COLO668 (cell line): ENCODE measurements around the gene RNASE4.
A peak's percentile ranks its signal among the peaks of the same experiment; 100 is the strongest.
"Not testable (repeated sequence)": the region's sequence is repeated elsewhere in the genome, so short reads cannot be mapped to it uniquely, and the experiment has no call there.

ENCODE experiments used
- DNase-seq: peaks from one replicate; lab custom pipeline; 2025; ENCODE audit not compliant: unreplicated experiment; lab: John Stamatoyannopoulos, UW

RNASE4 gene

DNA sequence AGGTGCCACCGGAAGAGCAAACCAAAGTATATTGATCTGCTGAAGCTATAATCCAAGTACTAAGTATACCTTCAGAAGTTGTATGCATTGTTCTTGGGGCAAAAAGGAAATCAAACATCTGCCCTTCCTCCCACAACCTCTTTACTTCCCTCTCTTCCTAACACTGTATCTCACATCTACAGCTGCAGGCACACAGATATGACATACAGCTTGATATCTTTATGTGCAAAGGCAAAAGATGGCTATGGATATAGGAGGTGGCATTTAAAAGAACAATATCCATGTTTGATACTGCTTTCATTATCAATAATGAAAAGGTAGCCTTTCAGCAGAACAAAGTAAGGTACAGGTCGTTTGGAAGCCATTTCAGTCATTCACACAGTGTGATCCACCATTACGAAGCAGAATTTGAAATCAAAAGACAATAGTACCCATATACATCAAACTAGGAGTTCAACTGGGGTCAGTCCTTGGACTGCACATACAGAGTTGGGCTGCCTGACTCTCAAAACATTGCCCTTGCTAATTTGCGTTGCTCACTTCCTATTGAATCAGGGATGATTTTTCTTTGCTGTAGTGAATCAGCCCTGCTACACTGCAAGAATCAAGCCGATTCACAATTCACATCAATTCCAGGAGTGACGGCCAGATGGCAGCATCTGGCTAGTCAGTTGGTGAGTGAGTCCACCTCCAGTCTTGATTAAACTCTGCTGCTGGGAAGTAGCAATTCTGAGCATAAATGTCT lies 13.1 kb downstream of the RNASE4 start:
- peak; percentile 25 for DNase-seq

DNA sequence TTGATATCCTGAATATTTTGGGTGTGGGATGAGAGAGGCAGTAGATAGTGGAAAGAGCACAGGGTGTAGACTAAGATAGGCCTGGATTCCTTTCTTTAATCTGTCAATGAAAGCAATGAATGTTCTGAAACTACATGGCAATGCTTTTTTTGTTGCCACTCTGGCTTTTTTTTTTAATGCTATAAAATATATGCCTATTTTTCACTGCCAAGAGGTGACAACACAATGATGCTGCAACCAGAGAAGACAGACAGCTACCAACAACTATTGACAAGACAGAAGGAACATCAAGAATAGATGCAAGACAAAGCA lies 13.6 kb downstream of the RNASE4 start:
- no peak for DNase-seq

DNA sequence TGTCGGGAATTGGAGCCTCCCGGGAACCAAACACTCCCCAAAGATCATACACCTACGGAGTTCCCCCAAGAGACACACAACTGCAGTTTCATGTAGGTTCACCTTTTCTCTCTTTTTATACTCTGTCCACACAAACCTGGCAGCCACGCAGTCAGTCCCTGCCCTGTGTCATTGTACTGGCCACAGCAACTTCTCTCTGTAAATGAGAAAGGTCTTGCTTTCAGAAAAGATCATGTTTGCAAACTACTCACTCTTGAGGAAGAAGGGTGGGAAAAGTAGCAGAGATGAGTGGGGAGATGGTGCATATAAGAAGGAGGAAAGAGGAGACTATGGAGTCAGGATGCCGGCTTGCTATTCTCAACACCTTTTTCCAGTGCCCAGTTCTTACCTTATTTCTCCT lies 14.6 kb downstream of the RNASE4 start:
- no peak for DNase-seq

DNA sequence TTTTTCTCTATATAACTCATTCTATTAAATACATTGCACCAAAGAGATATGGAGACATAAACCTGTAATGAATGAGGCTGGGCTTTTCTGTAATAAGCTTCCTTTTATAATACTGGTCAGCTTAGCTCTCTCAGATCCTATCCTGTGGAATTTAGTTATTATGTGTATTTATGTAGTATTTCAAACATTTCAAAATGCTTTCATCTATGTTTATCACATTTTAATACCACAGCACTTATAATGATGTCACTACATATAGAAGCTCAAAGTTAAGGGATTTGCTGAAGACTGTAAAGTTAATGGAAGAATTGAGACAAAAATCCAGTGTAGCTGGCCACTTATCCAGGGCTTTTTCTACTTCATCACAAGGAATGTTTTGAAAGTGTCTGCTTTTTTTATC lies 15.6 kb downstream of the RNASE4 start:
- DNase-seq = no peak

DNA sequence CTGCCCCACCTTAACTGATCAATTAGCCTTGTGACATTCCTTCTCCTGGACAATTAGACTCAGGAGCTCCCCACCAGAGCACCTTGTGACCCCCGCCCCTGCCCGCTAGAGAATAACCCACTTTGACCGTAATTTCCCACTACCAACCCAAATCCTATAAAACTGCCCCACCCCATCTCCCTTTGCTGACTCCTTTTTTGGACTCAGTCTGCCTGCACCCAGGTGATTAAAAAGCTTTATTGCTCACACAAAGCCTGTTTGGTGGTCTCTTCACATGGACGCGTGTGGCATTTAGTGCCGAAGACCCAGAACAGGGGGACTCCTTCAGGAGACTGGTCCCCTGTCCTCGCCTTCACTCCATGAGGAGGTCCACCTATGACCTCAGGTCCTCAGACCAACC lies 16.6 kb downstream of the RNASE4 start:
- not testable (repeated sequence) for DNase-seq

DNA sequence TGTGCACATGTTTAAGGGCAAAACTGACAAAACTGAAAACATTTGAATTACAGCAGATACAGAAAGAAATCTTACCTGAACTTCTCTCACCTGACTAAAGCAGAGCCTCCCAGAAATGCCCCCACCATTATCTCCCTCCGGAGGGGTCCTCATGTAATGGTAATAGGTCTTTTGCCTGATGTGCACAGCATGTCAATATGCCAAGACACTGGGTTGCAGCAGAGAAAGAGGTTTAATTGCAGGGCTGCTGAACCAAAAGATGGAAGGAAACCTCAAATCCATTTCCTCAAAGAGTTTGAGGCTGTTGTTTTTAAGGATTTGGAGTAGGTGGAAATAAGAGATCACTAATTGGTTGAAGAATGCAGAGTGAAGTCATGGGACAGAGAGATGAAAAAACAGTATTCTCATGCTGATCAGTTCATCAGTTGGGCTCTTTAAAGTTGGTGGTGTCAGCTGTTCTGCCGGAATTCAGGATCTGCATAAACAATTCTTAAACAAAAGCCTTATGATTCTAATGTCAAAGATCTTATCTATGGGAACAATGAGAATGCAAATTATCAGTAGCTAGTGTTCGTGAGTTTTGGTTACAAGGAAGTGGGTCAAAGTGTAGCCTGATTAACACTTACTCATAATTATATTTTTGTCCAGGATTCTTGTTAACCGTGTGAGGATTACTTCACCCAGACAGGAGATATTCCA lies 22.4 kb downstream of the RNASE4 start:
- DNase-seq = no peak

DNA sequence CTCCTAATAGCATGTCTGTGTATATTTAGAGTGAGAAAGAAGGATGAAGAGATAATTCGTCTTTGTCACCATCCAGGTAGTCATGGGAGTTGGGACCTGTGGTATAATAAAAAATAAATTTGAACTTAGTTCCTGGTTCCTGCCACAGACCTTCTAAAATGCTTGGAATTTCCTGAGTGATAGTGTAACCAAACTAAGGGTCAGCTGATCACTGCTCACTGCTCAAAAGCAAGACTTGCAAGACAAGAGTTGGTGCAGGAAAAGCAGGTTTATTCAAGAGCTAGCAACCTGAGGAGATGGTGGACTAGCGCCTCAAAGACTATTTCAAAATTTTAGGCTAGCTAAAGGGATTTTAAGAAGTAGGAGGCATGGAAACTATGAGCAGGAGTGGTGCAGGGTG lies 23.3 kb downstream of the RNASE4 start:
- no peak for DNase-seq

DNA sequence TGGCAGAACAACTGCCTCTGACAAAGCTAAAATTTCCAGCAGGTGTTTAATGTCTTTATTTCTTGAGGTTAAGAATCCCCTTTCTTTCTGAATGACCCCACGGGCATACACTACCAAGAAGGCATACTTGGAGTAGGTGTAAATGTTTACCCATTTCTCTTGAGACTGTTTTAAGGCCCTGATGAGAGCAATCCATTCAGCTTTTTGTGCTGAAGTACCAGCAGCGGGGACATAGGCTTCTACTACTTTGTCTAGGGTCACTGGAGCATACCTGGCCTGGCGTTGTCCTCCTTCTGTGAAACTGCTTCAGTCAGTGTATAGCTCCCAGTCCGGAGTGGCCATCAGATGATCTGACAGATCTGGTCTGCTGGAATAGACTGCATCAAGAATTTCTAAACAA lies 26.9 kb downstream of the RNASE4 start:
- no peak for DNase-seq

DNA sequence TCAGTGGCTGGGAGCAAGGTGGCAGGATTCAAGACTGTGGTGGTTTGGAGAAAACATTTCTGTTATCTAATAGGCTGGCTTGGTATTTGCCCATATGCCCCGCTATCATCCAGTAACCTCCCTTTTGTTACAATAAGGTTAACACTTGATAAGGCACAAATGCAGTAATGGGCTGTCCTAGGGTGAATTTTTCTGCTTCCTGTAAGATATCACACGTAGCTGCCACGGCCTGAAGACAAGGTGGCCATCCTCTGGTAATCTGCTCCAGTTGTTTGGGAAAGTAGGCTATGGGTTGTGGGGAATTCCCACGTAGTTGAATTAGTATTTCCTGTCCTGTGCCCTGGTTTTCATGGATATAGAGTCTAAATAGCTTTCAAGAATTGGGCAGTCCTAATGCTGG lies 27.3 kb downstream of the RNASE4 start:
- no peak for DNase-seq

DNA sequence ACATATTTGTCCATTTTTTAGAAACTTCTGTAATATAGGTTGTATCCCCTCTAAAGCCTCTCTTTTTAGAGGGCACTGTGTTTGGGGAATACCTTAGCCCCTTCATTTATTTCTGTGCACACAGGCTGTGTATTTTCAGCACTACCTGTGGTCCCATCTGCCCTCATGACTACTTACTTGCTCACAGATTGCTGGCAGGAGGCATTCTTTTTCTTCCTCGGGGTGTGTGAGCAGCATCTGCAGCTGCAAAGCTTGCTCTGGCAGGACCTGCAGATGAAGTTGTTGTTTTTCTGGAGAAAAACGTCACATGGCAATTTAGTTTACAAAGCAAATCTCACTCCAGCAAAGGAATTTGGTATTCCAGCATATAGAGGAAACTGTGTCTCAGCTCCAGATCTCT lies 28.5 kb downstream of the RNASE4 start:
- no peak for DNase-seq

DNA sequence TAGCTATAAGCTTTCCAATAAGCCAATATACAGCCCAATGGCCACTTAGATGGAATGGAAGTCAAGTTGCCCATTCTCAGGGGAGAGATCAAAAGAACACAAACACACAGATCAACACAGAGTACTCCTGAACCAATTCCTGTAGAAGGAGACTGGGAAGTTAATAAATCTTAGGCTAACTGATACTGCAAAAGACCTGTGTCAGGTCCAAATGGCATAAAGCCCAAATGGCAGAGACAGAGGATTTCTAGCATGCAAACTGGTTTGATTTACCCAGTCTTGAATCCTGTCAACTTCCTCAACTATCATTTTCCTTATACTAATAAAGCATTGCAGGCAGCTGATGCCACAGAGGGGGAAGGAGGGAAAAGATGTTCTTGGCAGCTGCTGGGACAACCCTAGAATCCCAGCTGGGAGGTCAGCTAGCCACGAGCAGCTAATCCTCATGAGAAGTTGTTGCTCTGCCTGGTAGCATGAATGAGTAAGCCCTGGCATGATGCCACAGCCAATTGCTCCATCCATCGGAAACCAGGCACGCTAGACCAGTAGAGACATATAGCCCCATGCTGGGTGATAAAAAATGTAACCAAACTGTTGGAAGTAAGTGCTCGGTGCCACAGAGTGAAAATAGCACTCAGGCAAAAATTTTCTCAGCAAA lies 30.4 kb downstream of the RNASE4 start:
- no peak for DNase-seq

DNA sequence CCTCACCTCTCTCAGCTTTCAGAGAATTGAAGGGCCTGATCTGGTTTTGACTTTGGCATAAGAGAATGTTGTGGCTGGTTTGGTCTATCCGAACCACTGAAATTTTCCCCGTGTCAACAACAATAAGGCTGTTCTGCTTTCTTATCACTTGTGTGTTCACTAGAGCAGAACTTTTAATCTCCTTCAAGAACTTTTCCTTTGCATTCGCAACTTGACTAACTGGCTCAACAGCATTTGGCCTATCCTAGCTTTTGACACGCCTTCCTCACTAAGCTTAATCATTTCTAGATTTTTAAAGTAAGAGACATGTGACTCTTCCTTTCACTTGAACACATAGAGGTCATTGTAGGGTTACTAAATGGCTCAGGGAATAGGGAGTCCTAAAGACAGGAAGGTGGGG lies 35.4 kb downstream of the RNASE4 start:
- DNase-seq = no peak

DNA sequence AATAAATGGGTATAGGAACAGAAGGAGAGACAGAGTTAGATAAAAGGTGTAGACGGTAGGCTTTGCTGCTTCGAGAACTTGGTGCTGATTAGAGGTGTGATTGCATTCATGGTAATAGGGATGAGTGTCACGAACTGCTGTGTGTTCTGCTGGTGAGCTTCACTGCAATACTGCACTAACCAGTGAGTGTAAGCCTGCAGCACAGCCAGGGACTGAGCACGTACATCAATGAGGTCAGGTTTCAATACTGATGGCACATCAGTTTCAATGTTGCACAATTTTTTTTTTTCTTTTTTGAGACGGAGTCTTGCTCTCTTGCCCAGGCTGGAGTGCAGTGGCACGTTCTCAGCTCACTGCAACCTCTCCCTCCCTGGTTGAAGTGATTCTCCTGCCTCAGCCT lies 36.4 kb downstream of the RNASE4 start:
- DNase-seq = no peak

DNA sequence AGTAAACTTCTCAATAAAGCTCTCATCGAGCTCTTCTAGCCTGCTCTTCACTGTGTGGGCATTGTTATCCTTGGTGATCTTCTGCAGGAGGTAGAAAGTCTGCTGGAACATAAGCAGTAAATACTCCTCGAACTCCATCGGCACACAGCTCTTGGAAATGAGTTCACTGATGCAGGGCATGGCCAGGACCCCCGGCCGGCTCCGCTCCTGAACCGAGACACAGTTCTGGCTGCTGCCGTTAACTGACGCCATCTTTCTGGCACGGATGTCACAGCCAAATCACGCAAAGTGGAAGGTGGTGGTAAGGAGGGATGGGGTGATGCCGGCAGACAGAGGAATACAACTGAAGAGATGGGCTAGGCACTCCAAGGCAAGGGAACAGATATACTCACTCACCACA lies 37.7 kb downstream of the RNASE4 start:
- no peak for DNase-seq

DNA sequence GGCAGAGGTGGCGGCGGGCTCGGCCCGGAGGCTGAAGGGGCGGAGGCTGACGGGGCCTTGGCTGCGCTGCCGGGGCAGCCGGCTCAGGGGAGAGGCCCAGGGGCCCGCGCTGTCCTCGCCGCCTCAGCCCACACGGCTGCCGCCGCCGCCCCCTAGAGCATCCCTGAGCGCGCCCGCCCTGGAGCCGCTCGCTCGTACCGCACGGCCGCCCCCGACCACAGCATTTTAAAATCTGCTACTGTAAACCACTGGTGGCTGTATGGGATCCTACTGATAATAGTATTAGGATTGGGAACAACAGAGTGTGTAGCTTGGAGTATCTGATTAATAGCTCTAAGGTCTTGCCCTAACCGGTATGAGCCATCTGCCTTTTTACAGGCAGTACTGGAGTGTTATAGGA lies 39.1 kb downstream of the RNASE4 start:
- no peak for DNase-seq

DNA sequence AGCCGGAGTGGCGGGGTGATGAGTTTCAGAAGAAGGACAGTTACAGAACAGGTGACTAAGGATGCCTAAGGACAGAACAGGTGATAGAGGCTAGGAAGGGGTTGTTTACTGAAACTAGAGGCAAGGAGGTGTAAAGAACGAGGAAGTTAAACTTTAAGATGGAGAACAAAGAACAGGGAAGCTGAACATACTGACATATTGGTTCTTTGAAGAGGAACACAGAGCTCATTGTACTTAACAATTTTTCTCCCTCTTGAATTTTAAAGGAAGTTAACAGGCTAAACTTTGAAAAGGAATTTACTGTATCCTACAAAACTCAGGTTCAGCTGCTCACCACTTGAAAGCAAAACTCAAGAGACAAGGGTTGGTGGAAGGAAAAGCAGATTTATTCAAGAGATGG lies 41.8 kb downstream of the RNASE4 start:
- DNase-seq = not testable (repeated sequence)

DNA sequence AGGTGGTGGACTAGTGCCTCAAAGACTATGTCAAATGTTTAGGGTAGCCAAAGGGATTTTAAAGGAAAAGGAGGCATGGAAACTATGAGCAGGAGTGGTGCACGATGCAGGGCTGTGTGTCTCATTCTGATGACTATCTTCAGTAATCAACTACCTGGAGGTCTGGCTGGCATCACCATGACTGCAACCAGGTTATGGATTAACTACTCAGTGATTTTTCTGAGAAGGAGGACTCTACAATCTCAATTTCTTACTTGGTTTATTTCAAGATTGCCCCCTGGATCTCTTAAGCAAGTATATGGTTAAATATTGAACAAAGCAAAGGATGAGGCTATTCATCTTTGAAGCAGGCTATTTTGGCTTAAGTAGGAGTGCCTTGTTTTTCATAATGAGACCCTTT lies 42.2 kb downstream of the RNASE4 start:
- no peak for DNase-seq

DNA sequence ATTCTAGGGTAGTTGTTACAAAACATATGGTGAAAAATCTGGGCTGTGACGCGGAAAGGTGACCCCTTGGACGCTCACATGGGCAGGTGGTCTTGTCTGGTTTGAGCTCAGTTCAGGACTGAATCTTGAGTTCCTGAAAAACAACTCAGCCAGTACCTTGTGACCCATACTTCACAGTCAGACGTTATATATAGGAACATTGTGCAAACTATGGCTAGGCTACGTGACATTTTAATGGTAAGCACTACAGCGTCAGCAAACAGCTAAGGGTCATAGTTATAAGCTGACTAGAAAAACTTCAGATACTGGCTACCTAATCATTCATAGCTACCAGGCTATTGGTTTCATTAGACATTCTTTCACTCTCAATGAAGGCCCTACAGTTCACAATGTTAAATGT lies 46.5 kb downstream of the RNASE4 start:
- DNase-seq = no peak

DNA sequence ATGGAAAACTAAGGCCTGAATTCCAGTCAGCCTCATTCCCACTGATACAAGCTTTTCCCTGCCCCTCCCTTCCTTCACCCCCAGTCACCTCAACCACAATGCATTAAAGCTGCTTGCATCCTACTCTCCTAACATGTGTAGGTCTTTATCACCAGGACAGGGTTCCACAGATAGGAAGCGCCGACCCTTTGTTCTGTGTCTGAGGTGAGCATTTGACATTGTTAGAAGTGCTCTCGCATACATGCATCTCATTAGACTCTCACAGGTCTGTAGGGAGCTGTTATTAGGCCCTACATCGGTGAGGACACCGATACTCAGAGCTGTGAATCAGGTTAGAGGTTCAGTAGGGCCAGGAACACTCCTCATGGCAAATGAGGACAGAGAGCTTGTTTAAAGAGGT lies 48.1 kb downstream of the RNASE4 start:
- no peak for DNase-seq

DNA sequence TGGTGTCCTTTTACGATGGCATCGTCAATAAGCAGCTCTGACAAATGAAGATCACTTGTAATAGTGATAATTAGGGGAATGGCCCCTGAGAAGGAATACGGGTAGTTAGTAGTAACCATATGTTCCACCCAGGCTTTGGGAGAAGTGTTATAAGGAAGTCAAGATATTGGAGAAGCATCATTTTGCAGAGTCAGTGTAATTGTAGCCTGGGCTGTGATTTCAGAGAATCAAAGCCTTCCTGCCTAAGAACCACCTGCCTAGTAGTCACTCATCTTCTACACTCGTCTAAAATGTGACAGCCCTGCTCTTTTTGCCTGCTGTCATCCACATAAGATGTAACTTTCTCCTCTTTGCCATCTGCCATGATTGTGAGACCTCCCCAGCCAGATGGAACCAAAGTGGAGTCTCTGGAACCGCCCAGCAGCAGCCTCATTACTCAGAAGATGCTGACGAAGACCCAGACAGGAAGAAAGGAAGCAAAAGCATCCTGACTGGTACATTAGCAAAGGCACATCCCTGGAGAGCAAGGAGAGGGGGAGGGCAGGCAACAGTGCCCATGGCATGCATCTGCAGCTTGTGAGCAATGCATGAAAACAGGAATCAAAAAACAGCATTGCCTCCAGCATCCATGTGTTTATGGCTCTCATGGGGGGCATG lies 48.7 kb downstream of the RNASE4 start:
- DNase-seq = no peak

DNA sequence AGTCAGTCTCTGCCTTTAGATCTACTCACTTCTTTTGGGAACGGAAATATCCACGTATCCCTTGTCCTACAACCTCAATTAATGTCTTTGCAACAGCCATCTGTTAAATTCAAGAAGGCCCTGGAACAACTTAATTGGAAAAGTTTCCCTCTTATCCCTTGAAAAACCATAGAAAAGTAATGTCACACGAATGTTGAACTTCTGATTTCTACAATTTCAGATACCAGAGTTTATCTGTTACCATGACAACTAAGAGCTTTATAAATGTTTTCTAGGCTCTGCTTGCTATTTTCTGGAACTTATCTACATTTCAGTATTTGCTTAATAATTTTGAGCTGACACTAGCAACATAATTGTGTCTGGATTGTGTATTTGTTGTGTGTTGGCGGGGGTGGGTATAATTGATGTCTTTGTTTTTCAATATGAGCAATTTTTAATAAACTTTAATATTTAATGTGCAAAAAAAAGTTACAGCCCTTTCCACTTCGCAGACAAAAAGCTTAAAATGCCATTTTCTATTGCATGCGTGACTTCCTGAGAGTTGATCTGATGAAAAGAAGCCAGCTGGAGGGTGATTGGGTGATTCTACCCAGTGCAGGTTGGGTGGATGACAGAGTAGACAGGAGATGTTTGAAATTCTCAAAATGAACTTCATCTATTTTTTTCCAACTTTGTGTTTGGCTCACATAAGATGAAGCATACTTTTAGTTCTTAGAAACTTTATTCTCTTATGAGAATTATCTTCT lies 49.5 kb downstream of the RNASE4 start:
- DNase-seq = no peak
